ENCODE results near the gene OTUB2. TPM values are rescaled to one million over a fixed set of nuclear protein-coding genes. Genes with fewer than 3 reads are reported as not detected.

The OTUB2 gene
- total and polyA plus RNA-seq, 7 experiments from 2014 or later, result 0.11 to 2.5 (median 0.59) TPM; not detected in 1

DNA sequence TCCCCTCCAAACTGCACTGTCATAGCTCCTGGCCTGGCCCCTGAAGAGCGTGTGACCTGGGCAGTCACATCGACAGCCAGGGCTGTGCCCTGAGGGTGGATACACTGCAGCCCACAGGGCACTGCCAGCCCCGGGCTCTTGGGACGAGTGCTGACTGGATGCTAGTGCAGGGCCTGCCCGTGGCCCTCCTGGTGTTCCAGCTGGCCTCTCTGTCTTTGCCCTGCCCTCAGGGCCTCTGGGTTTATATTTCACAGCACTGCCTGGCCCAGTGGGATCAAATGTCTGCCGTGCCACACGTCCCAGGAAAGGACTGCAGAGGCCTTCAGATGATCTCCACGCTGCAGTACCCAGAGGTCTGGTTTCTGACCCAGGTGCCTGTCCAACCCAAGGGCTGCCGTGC lies 39.2 kb upstream of the OTUB2 start:
- intact Hi-C loops (cut with micrococcal nuclease), result no loop called here
- POLR2A ChIA-PET, result interaction anchor here (0.7 kb wide), 1 partner anchor 9 kb away, joined by 3 read pairs; no protein-coding TSS in a partner anchor
- H3K4me3 Mint-ChIP-seq, result no peak overlapping the region

DNA sequence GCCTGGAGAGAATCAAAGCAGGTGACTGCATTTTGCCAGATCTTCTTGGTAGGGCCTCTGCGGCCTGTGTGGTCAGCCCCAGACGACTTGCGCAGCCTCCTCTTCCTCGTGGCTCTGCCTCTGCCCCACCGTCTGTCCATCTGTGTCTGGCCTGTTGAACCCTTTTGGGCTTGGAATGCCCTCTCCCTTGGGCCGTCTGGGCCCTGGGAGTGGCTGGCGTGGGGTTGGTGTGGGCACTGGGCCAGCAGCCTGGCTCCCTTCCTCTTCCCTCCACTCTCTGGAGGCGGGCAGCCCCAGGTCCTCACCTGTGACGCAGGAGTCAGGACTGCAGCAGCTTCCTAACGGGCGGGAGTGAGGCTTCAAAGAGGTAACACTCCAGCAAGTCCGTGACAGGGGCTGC lies 38.8 kb upstream of the OTUB2 start:
- DNase-seq (no peak), ATAC-seq (no peak)
- no peaks in the 10 kb centered on the region for H3K4me1 ChIP-seq (ENCODE audit: control insufficient read depth in 2 of 2, insufficient read depth in 2 of 2, low read length in 2 of 2)
- POLR2A ChIA-PET, result no interaction called here
- H3K9me3 ChIP-seq (ENCODE audit: control insufficient read depth in 2 of 3, low read length in 3 of 3), result no peaks in the 10 kb centered on the region
- no peaks in the 10 kb centered on the region for H3K27me3 ChIP-seq (ENCODE audit: control insufficient read depth in 2 of 2, insufficient read depth in 2 of 2, low read length in 2 of 2)
- peaks cover 0 to 3% (median 0%) of the 10 kb centered on the region in 5 donors for H3K27me3 Mint-ChIP-seq
- no peaks in the 10 kb centered on the region for H3K36me3 ChIP-seq (ENCODE audit: control insufficient read depth in 2 of 3, insufficient read depth in 3 of 3, low read length in 3 of 3)
- H3K36me3 Mint-ChIP-seq, result peaks cover 0 to 4% (median 0%) of the 10 kb centered on the region in 5 donors
- no peak overlapping the region for H3K27ac ChIP-seq (ENCODE audit: low read depth, low read length)
- H3K27ac Mint-ChIP-seq, result no peak overlapping the region
- CTCF ChIA-PET, result no interaction called here
- no peak overlapping the region for H3K4me3 Mint-ChIP-seq
- H3K4me1 Mint-ChIP-seq, result peaks cover 0 to 18% (median 4%) of the 10 kb centered on the region in 7 donors
- no peak overlapping the region for H3K4me3 ChIP-seq (ENCODE audit: low read length)
- peaks cover 0 to 2% (median 0%) of the 10 kb centered on the region in 11 donors for H3K9me3 Mint-ChIP-seq
- intact Hi-C loops (cut with micrococcal nuclease), result no loop called here

More for the DNA sequence above, 39.2 kb upstream of the OTUB2 start:
- Mint-ChIP-seq H3K9me3 (peaks cover 0 to 2% (median 0%) of the 10 kb centered on the region in 11 donors), H3K36me3 (peaks cover 0 to 4% (median 0%) of the 10 kb centered on the region in 5 donors), H3K4me1 (peaks cover 0 to 16% (median 4%) of the 10 kb centered on the region in 7 donors), H3K27ac (no peak overlapping the region), H3K27me3 (peaks cover 0 to 3% (median 0%) of the 10 kb centered on the region in 5 donors)
- no peaks in the 10 kb centered on the region for H3K27me3 ChIP-seq (ENCODE audit: control insufficient read depth in 2 of 2, insufficient read depth in 2 of 2, low read length in 2 of 2)
- no peak overlapping the region for H3K4me3 ChIP-seq (ENCODE audit: low read length)
- CTCF ChIA-PET, result interaction anchor here (0.6 to 3.6 kb wide), 2 partner anchors 31 to 47 kb away, joined by 4 to 15 read pairs; no protein-coding TSS in a partner anchor
- no peaks in the 10 kb centered on the region for H3K9me3 ChIP-seq (ENCODE audit: control insufficient read depth in 2 of 3, low read length in 3 of 3)
- no peak overlapping the region for H3K27ac ChIP-seq (ENCODE audit: low read depth, low read length)
- DNase-seq, result no peak
- no peaks in the 10 kb centered on the region for H3K4me1 ChIP-seq (ENCODE audit: control insufficient read depth in 2 of 2, insufficient read depth in 2 of 2, low read length in 2 of 2)
- no peak for ATAC-seq
- no peaks in the 10 kb centered on the region for H3K36me3 ChIP-seq (ENCODE audit: control insufficient read depth in 2 of 3, insufficient read depth in 3 of 3, low read length in 3 of 3)

DNA sequence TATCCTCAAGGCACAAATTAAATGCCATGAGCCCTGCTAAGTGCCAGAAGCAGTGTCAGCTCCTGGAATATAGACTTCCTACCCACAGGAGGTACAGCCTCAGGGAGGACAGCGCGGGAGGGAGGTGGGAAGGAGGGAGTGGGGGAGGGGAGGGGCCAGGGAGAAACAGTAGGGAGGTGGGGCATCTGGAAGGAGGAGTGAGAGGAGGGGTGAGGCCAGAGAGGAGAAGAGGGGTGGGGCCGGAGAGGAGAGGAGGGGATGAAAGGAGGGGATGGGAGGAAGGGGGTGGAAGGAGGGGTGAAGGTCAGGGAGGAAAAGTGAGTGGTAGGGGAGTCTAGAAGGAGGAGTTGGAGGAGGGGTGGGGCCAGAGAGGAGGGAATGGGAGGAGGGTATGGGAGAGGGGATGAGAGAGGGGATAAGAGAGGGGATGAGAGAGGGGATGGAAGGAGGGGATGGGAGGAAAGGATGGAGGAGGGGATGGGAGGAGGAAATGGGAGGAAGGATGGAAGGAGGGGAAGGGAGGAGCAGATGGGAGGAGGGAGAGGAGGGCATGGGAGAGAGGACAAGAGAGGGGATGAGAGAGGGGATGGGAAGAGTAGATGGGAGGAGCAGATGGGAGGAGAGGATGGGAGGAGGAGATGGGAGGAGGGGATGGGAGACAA lies 38.2 kb upstream of the OTUB2 start:
- H3K27ac Mint-ChIP-seq, result no peak overlapping the region
- intact Hi-C loops (cut with micrococcal nuclease), result no loop called here
- DNase-seq (no peak), ATAC-seq (no peak)
- H3K4me3 Mint-ChIP-seq, result no peak overlapping the region
- Histone ChIP-seq H3K4me3 (ENCODE audit: low read length) (no peak overlapping the region), H3K9me3 (ENCODE audit: control insufficient read depth in 2 of 3, low read length in 3 of 3) (no peaks in the 10 kb centered on the region), H3K4me1 (ENCODE audit: control insufficient read depth in 2 of 2, insufficient read depth in 2 of 2, low read length in 2 of 2) (no peaks in the 10 kb centered on the region), H3K27me3 (ENCODE audit: control insufficient read depth in 2 of 2, insufficient read depth in 2 of 2, low read length in 2 of 2) (no peaks in the 10 kb centered on the region), H3K36me3 (ENCODE audit: control insufficient read depth in 2 of 3, insufficient read depth in 3 of 3, low read length in 3 of 3) (no peaks in the 10 kb centered on the region), H3K27ac (ENCODE audit: low read depth, low read length) (no peak overlapping the region)
- CTCF ChIA-PET, result no interaction called here
- peaks cover 0 to 3% (median 0%) of the 10 kb centered on the region in 5 donors for H3K27me3 Mint-ChIP-seq
- peaks cover 0 to 2% (median 0%) of the 10 kb centered on the region in 11 donors for H3K9me3 Mint-ChIP-seq
- POLR2A ChIA-PET, result no interaction called here
- H3K4me1 Mint-ChIP-seq, result peaks cover 0 to 21% (median 4%) of the 10 kb centered on the region in 7 donors
- H3K36me3 Mint-ChIP-seq, result peaks cover 0 to 4% (median 0%) of the 10 kb centered on the region in 5 donors

DNA sequence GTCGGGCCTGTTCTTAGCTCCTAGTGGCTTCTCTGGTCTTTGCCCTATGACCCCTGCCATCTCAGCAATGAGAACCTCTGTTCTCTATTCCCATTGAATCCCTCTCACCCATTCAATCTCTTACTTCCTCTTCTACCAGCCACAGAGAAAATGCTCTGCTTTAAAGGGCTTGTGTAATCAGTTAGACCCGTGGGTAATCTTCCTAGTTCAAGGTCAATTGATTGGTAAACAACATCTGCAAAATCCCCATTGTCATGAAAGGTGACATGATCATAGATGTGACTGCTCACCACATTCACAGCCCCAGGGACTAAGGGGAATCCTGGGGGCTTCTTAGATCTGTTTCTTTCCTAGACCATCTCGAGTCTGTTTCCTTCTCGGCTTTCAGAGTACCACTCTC lies 36.2 kb upstream of the OTUB2 start:
- H3K27ac Mint-ChIP-seq, result peak overlapping the region in 1 of 9 donors; percentile 30
- no peak overlapping the region for H3K27ac ChIP-seq (ENCODE audit: low read depth, low read length)
- H3K36me3 Mint-ChIP-seq, result peaks cover 0 to 4% (median 0%) of the 10 kb centered on the region in 5 donors
- POLR2A ChIA-PET, result no interaction called here
- H3K4me3 Mint-ChIP-seq, result no peak overlapping the region
- CTCF ChIA-PET, result interaction anchor here (0.6 to 3.9 kb wide), 3 partner anchors 14 to 51 kb away, joined by 3 to 11 read pairs (median 4); no protein-coding TSS in a partner anchor
- H3K9me3 Mint-ChIP-seq, result peaks cover 0 to 2% (median 0%) of the 10 kb centered on the region in 11 donors
- no peaks in the 10 kb centered on the region for H3K4me1 ChIP-seq (ENCODE audit: control insufficient read depth in 2 of 2, insufficient read depth in 2 of 2, low read length in 2 of 2)
- peaks cover 0 to 26% (median 0%) of the 10 kb centered on the region in 7 donors for H3K4me1 Mint-ChIP-seq
- no peaks in the 10 kb centered on the region for H3K36me3 ChIP-seq (ENCODE audit: control insufficient read depth in 2 of 3, insufficient read depth in 3 of 3, low read length in 3 of 3)
- intact Hi-C loops (cut with micrococcal nuclease), result no loop called here
- DNase-seq (no peak), ATAC-seq (peak; percentile 24)
- H3K4me3 ChIP-seq (ENCODE audit: low read length), result no peak overlapping the region
- no peaks in the 10 kb centered on the region for H3K9me3 ChIP-seq (ENCODE audit: control insufficient read depth in 2 of 3, low read length in 3 of 3)
- H3K27me3 Mint-ChIP-seq, result no peaks in the 10 kb centered on the region
- no peaks in the 10 kb centered on the region for H3K27me3 ChIP-seq (ENCODE audit: control insufficient read depth in 2 of 2, insufficient read depth in 2 of 2, low read length in 2 of 2)

DNA sequence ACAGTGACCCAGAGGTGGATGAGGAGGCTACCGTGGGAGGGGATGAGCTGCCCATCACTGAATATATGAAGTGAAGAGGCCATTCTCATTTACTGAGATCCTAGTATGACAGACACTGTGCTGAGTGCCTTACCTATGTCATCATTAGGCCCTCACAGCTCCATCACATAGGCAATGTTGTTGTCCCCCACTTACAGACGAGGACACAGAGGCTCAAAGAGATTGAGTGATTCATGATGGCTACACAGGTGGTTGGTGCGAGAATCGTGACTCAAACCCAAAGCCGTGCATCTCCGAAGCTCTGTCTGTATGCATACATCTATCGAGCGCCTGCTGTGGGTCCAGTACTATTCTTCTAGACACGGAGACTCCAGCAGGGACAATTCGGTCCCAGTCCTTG lies 34.9 kb upstream of the OTUB2 start:
- Histone ChIP-seq H3K27ac (ENCODE audit: low read depth, low read length) (no peak overlapping the region), H3K27me3 (ENCODE audit: control insufficient read depth in 2 of 2, insufficient read depth in 2 of 2, low read length in 2 of 2) (no peaks in the 10 kb centered on the region), H3K9me3 (ENCODE audit: control insufficient read depth in 2 of 3, low read length in 3 of 3) (no peaks in the 10 kb centered on the region), H3K36me3 (ENCODE audit: control insufficient read depth in 2 of 3, insufficient read depth in 3 of 3, low read length in 3 of 3) (no peaks in the 10 kb centered on the region), H3K4me3 (ENCODE audit: low read length) (no peak overlapping the region), H3K4me1 (ENCODE audit: control insufficient read depth in 2 of 2, insufficient read depth in 2 of 2, low read length in 2 of 2) (no peaks in the 10 kb centered on the region)
- Mint-ChIP-seq H3K4me3 (no peak overlapping the region), H3K9me3 (peaks cover 0 to 2% (median 0%) of the 10 kb centered on the region in 11 donors), H3K36me3 (peaks cover 0 to 4% (median 0%) of the 10 kb centered on the region in 5 donors), H3K4me1 (peaks cover 0 to 33% (median 2%) of the 10 kb centered on the region in 7 donors), H3K27me3 (no peaks in the 10 kb centered on the region), H3K27ac (no peak overlapping the region)
- DNase-seq, result no peak
- intact Hi-C loops (cut with micrococcal nuclease), result no loop called here
- ATAC-seq, result no peak
- ChIA-PET POLR2A (interaction anchor here (0.5 to 1.1 kb wide), 2 partner anchors 13 to 138 kb away, joined by 3 to 4 read pairs; no protein-coding TSS in a partner anchor), CTCF (interaction anchor here (0.8 to 3.9 kb wide), 5 partner anchors 10 to 52 kb away, joined by 3 to 11 read pairs (median 3); no protein-coding TSS in a partner anchor)

DNA sequence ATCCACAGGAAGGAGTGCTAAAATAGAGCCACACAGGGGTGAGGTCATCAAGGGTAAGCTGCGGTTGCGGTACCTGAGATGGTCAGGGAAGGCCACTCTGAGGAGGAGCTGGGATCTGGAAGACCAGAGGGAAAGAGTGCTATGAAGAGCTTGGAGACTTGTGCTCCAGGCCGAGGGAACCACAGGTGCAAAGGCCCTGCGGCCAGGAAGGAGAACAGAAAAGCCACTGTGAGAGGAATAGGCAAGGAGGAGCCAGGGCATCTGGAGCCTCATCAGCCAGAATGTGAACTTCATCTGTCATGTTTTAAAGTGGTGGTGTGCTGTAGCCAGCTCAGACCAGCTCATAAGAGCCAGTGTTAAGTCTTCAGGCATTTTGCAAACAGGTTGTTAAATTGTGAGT lies 34.5 kb upstream of the OTUB2 start:
- peaks cover 0 to 2% (median 0%) of the 10 kb centered on the region in 11 donors for H3K9me3 Mint-ChIP-seq
- H3K27ac Mint-ChIP-seq, result no peak overlapping the region
- intact Hi-C loops (cut with micrococcal nuclease), result loop anchor here in 1 of 2 donors (2.0 kb wide), 1 partner anchor 13 kb away; no protein-coding TSS in a partner anchor
- DNase-seq (no peak), ATAC-seq (no peak)
- no peak overlapping the region for H3K27ac ChIP-seq (ENCODE audit: low read depth, low read length)
- H3K4me1 Mint-ChIP-seq, result peaks cover 0 to 31% (median 2%) of the 10 kb centered on the region in 7 donors
- H3K27me3 Mint-ChIP-seq, result no peaks in the 10 kb centered on the region
- no peak overlapping the region for H3K4me3 ChIP-seq (ENCODE audit: low read length)
- no peaks in the 10 kb centered on the region for H3K27me3 ChIP-seq (ENCODE audit: control insufficient read depth in 2 of 2, insufficient read depth in 2 of 2, low read length in 2 of 2)
- no peaks in the 10 kb centered on the region for H3K9me3 ChIP-seq (ENCODE audit: control insufficient read depth in 2 of 3, low read length in 3 of 3)
- ChIA-PET POLR2A (interaction anchor here (0.5 to 1.3 kb wide), 2 partner anchors 10 to 137 kb away, joined by 3 read pairs; no protein-coding TSS in a partner anchor), CTCF (interaction anchor here (0.8 to 3.9 kb wide), 4 partner anchors 9 to 52 kb away, joined by 3 to 11 read pairs (median 6); no protein-coding TSS in a partner anchor)
- peaks cover 0 to 4% (median 0%) of the 10 kb centered on the region in 5 donors for H3K36me3 Mint-ChIP-seq
- H3K4me3 Mint-ChIP-seq, result no peak overlapping the region
- H3K4me1 ChIP-seq (ENCODE audit: control insufficient read depth in 2 of 2, insufficient read depth in 2 of 2, low read length in 2 of 2), result no peaks in the 10 kb centered on the region
- no peaks in the 10 kb centered on the region for H3K36me3 ChIP-seq (ENCODE audit: control insufficient read depth in 2 of 3, insufficient read depth in 3 of 3, low read length in 3 of 3)
